Osteocyte (in vitro differentiated cells): ENCODE measurements around the gene COLQ. TPM values are rescaled to one million over a fixed set of nuclear protein-coding genes. Genes with fewer than 3 reads are reported as not detected.

Source experiments
- DNase-seq: peaks from one replicate; pipeline ENCODE4 v3.0.0; 2021; ENCODE audit warnings: mixed read lengths; ENCODE audit not compliant: unreplicated experiment; ENCODE audit errors: extremely low spot score
- H3K27ac Mint-ChIP-seq: one replicate; pipeline ENCODE4 v1.8.0; 2021; ENCODE audit warnings: mild to moderate bottlenecking, mixed read lengths; ENCODE audit not compliant: unreplicated experiment
- H3K27me3 Mint-ChIP-seq: one replicate; pipeline ENCODE4 v1.8.0; 2021; ENCODE audit warnings: mixed read lengths; ENCODE audit not compliant: unreplicated experiment
- H3K36me3 Mint-ChIP-seq: one replicate; pipeline ENCODE4 v1.8.0; 2021; ENCODE audit warnings: mixed read lengths; ENCODE audit not compliant: unreplicated experiment
- H3K4me1 Mint-ChIP-seq: one replicate; pipeline ENCODE4 v1.8.0; 2021; ENCODE audit warnings: mixed read lengths; ENCODE audit not compliant: unreplicated experiment
- H3K4me3 Mint-ChIP-seq: one replicate; pipeline ENCODE4 v1.8.0; 2021; ENCODE audit warnings: mild to moderate bottlenecking, moderate library complexity, mixed read lengths; ENCODE audit not compliant: unreplicated experiment
- H3K9me3 Mint-ChIP-seq: one replicate; pipeline ENCODE4 v1.8.0; 2021; ENCODE audit warnings: mixed read lengths; ENCODE audit not compliant: unreplicated experiment
- total RNA-seq: library from RNA; stranded (reverse); gene quantifications from 2 replicates; pipeline ENCODE4 v1.2.1, GENCODE V29; 2021
- TF ChIP-seq, protein P1 (sequence below): fragments of 200-600 bp; sonication (generic); IDR thresholded peaks from 2 replicates; pipeline ENCODE4 v1.5.0; 2021; ENCODE audit warnings: antibody characterized with exemption, mild to moderate bottlenecking, moderate library complexity

COLQ gene
- total RNA-seq, 1 donor from 2014 or later: 2.6 TPM

DNA sequence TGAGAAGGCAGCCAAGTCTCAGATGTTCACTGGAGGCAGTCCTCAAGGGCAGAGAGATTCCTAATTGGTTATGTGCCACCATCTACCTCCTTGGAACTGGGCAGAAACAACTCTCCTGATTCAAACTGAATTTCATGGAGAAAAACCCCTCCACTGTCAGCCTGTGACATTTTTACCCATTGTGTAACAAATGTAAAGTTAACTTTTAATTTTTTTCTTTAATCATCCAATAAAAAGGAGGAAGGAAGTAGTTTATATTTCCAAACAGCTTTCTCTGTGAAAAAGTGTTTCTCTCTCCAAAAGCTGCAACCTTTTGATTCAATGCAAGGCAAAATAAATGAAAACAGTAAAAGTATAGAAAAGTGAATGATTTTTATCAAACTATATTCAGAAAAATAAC is 510 bp upstream of the COLQ start:
- H3K4me1 Mint-ChIP-seq: peaks cover 4% of the 10 kb centered on the region
- TF ChIP-seq, protein P1, sequence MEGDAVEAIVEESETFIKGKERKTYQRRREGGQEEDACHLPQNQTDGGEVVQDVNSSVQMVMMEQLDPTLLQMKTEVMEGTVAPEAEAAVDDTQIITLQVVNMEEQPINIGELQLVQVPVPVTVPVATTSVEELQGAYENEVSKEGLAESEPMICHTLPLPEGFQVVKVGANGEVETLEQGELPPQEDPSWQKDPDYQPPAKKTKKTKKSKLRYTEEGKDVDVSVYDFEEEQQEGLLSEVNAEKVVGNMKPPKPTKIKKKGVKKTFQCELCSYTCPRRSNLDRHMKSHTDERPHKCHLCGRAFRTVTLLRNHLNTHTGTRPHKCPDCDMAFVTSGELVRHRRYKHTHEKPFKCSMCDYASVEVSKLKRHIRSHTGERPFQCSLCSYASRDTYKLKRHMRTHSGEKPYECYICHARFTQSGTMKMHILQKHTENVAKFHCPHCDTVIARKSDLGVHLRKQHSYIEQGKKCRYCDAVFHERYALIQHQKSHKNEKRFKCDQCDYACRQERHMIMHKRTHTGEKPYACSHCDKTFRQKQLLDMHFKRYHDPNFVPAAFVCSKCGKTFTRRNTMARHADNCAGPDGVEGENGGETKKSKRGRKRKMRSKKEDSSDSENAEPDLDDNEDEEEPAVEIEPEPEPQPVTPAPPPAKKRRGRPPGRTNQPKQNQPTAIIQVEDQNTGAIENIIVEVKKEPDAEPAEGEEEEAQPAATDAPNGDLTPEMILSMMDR: no peak

DNA sequence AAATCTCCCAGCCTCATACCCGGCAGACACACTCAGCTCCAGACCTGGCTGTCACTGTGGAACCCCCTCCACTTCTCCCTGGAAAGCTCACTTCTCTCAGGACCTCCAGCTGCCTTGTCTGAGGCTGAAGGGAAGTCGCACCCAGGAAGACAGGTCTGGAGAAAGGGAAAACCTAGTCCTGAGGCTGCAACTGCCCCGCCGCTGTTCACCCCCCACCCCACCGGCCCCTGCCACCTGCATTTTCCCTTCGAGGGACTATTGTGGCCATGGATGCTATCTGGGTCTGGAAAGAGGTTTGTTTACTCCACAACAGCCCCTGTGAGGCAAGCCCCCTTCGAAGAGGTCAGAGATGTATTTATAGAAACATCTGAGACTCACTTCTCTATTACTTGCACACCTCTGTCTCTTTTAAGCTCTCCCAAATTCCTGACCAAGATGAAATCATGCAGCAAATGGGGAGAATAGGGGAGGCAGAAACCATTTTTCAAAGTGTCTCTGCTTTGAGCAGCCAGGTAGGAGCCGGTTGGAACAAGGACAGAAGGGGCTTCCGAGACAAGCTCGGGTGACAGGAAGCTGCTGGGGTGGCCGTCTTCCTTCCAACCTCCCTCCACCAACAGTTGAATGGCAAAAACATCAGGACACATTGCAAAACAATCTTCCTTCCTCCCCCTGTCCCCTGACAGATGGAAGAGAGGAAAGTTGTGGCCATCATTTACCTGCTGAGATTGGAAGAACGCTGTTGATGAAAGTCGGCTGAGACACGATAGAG is 518 bp downstream of the COLQ start:
- Mint-ChIP-seq H3K27ac (no peak overlapping the region), H3K4me1 (peaks cover 4% of the 10 kb centered on the region), H3K9me3 (no peaks in the 10 kb centered on the region), H3K4me3 (no peak overlapping the region), H3K36me3 (no peaks in the 10 kb centered on the region), H3K27me3 (no peaks in the 10 kb centered on the region)
- DNase-seq: no peak
- TF ChIP-seq, protein P1: no peak

More for the DNA sequence above, 510 bp upstream of the COLQ start:
- no peak overlapping the region for H3K27ac Mint-ChIP-seq
- no peak for DNase-seq
- H3K36me3 Mint-ChIP-seq: no peaks in the 10 kb centered on the region
- H3K9me3 Mint-ChIP-seq: no peaks in the 10 kb centered on the region
- H3K27me3 Mint-ChIP-seq: no peaks in the 10 kb centered on the region
- H3K4me3 Mint-ChIP-seq: no peak overlapping the region

DNA sequence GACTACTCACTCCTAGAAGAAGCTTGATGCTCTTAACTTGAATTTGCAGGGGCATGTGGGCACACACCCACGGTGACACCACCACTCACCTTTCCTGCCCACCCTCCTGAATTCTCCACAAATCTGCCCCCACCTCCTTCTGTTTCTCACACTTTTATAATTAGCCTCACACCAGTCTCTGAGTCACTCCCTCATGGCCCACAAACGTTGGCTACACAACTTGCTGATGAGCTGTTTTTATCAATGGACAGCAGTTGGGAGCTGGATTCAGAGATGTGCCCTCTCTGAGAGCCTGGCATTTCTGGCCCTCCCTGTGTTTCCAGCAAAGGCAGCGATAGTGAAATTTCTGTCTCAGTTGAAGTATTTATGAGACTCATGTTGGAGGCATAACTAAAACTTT is 1.3 kb downstream of the COLQ start:
- DNase-seq: no peak
- Mint-ChIP-seq H3K9me3 (no peaks in the 10 kb centered on the region), H3K36me3 (no peaks in the 10 kb centered on the region), H3K27me3 (no peaks in the 10 kb centered on the region), H3K27ac (no peak overlapping the region), H3K4me3 (no peak overlapping the region), H3K4me1 (peaks cover 4% of the 10 kb centered on the region)
- TF ChIP-seq, protein P1: no peak

DNA sequence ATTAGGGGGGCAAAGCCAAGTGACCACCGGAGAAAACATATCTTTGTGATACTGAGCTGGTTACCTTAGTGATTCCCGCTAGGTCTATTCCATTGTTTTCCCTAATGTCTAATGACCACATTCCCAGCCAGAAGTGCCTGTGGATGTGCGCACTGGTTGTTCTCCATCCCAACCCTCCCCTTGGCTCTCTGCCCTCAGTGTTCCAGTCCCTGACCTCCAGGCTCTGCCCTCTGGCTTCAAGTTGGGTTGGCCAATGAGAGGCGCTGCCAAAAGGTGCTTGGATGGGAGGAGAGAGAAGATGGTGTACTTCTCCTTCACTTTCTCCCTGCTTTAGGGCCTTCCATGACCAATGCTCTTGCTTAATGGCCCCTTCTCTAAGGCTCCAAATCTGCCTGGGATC is 2.4 kb downstream of the COLQ start:
- Mint-ChIP-seq H3K4me3 (no peak overlapping the region), H3K27me3 (no peaks in the 10 kb centered on the region), H3K4me1 (peaks cover 7% of the 10 kb centered on the region), H3K36me3 (no peaks in the 10 kb centered on the region), H3K9me3 (no peaks in the 10 kb centered on the region), H3K27ac (no peak overlapping the region)
- TF ChIP-seq, protein P1: no peak
- no peak for DNase-seq

DNA sequence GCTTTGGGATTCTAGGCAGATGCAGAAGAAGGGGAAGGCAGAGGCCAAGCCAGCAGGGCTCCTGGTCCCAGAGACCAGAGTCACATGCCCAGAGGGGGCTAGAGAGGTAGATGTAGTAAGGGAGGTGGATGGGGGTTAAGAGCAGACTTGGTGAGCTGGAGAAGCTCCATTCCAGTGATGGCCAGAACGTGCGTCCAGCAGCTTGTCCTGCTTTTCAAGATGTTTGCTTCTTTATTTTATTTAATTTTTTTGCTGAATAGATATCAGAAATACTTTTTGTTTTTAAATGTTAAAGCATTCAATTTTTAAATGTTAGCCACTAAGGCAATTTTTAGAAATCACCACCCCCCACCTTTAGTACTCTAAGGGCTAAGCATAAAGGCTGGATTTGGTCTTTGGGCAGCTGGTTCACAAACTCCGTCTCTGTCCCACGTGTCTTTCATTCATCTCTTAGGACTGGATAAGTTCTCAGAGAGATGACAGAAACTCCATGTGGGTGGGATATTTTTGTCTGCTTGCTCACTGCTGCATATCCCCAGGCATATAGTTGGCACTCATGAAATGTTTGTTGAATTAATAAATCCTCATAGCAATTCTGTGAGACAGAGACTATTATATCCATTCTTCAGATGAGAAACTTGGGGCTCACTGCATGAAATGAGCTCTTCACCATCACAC is 6.7 kb downstream of the COLQ start:
- Mint-ChIP-seq H3K36me3 (no peaks in the 10 kb centered on the region), H3K9me3 (no peaks in the 10 kb centered on the region), H3K4me3 (no peak overlapping the region), H3K27ac (no peak overlapping the region), H3K4me1 (peaks cover 3% of the 10 kb centered on the region), H3K27me3 (no peaks in the 10 kb centered on the region)
- TF ChIP-seq, protein P1: no peak
- no peak for DNase-seq
